GM18526 (cell line): ENCODE data around the gene MAN1A2.

Experiments
- POLR2A ChIP-seq: IDR thresholded peaks from 3 replicates; pipeline ENCODE4 v1.6.1; 2011; ENCODE audit not compliant: insufficient read length; ENCODE audit errors: extremely low read depth

The MAN1A2 gene

GRCh38 chr1:117387060-117387633 lies 19.9 kb downstream of the MAN1A2 start:
- TF ChIP-seq POLR2A = no peak

DNA sequence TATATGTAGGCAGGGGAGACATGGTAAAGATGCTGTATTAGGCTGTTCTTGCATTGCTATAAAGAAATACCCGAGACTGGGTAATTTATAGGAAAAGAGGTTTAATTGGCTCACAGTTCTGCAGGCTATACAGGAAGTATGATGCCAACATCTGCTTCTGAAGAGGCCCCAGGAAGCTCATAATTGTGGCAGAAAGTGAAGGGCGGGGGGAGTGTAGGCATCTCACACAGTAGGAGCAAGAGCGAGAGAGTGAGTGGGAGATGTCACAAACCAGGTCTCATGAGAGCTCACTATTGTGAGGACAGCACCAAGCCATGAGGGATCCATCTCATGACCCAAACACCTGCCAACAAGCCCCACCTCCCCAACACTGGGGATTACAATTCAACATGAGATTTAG lies 21.1 kb downstream of the MAN1A2 start:
- TF ChIP-seq POLR2A = no peak

DNA sequence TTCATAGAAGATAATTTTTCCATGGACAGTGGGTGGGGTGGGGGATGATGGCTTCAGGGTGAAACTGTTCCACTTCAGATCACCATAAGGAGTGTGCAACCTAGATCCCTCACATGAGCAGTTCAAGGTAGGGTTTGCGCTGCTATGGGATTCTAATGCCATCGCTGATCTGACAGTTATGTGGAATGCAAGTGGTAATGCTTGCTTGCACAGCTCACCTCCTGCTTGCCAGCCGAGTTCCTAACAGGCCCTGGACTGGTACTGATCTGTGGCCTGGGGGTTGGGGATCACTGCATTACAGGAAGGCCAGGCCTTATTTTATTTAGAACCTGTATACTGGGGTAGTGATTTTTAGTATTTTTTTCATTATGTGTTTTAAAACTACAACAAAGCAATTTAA lies 22.0 kb downstream of the MAN1A2 start:
- TF ChIP-seq POLR2A = no peak

GRCh38 chr1:117389779-117390178 lies 22.5 kb downstream of the MAN1A2 start:
- TF ChIP-seq POLR2A = no peak

DNA sequence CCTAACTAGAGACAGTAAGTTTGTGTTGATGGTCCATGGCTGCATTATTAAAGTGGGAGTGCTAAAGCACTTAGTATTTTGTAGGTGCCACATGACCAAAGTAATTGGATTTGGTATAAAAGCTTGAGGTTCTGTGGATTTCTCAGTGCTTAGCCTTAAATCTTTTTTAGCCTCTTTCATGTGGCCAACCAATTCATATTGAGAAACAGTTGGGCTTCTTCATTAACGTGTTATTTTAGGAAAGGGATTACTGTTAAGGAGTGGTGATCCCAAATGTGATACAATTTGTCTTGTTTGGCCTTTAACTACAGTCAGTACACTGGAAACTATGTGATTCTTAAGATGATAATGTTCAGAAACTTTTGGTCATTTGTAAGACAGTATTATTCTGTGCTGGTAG lies 25.5 kb downstream of the MAN1A2 start:
- TF ChIP-seq POLR2A = no peak

DNA sequence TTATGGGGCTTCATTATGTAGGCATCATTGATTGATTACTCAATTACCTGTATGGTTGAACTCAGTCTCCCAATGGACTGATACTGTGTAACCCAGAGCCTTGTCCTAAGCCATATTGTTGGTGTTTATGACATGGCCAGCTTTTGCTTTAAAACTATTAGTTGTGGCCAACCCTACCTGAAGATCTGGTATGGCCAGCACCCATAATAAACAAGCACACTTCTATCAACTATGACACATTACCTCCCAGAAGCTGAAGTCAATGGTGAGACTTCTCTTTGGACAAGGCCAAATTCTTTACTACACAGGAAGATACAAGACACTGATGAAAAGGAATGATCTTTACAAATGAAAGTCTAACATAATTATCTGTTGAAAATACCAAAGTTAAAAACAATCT lies 28.8 kb downstream of the MAN1A2 start:
- TF ChIP-seq POLR2A = no peak

DNA sequence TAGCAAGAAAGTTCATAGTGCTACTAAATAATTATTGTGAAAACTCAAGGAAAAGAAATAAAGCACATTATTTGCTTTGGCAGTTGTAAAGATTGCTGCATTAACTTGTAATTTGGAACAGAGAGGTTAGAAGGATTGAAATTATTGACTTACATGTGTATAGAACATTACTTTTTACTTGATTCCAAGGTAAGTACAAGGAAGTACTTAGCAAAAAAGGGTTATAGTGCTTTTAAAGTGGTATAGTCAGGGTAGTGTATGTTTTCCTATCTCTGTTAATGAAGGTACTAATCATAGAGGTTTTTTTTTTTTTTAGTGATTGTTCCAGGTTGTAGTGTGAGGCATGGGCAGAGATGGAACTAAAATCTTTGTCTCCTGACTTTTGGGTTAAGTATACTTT lies 29.4 kb downstream of the MAN1A2 start:
- no peak for TF ChIP-seq POLR2A

DNA sequence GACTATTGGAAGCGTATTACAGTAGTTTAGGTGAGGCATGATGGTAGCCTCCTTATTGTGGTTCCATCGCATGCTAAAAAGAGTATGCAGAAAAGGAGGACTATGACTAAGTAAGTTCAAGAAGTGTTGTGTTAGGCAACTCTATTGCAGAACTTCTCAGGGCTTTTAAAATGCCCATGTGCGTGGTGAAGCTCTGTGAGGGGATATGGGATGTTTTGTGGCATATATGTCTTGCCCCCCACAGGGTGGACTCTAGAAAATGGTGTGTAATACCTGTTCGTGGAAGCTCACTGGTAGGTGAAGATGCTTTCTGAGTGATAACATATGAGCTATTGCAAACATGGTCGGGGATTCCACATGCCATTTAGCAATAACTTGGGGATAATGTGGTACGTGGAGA lies 31.7 kb downstream of the MAN1A2 start:
- no peak for TF ChIP-seq POLR2A

DNA sequence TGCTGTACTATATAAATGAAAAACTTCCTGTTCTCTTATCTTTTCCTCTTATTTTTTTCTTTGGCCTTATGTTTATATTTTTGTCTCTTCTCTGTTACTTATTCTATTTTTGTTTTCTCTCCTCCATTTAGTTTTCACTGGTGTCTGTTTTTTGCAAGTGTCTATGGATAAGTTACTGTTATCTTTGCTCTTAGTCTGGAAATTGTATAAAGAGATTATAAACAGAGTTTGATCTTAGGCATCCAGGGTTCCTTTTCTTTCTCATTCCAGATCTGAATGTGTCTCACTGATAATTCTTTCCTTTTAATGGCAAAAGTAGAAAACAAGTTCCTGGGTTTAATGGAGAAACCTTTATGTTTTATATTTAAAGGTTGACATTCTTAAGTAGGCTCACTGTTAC lies 34.5 kb downstream of the MAN1A2 start:
- TF ChIP-seq POLR2A = no peak

- no peak for TF ChIP-seq POLR2A
These were observed 36.3 kb downstream of the MAN1A2 start for GRCh38 chr1:117403597-117403996.

DNA sequence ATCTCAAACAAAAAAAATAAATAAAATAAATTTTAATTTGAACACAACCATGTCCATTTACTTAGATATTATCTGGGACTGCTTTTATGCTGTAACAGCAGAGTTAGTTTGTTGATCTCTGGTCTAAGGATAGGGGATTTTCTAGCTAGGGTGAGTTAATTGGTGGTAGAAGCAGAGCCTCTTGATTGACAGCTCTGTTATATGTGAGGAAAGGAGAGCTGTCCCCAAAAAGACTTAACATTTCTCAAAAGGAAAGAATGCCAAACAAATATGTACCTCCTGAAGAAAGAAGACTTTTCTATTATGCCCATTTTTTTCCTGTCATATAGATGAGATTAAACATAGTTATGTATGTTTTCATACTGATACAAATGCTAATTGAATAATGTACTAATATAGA lies 37.8 kb downstream of the MAN1A2 start:
- no peak for TF ChIP-seq POLR2A

DNA sequence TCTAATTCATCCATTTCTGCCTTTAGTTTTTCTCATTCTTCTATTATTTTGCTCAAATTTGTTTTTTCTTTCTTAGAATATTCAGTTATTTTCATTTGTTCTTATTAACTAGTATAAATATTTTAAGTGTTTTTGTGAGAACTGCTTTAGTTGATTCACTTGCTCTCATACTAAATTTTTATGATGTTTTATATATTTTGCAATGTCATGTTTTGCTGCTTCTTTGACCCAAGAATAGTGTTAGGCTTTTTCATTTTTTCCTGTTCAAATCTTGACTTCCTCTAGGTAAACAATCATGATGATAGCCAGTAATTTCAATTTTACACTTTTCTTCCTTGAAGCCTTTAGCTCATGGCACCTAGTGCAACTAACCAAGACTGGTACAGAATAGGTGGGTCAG lies 45.2 kb downstream of the MAN1A2 start:
- no peak for TF ChIP-seq POLR2A

- TF ChIP-seq POLR2A = no peak
These were observed 46.2 kb downstream of the MAN1A2 start for GRCh38 chr1:117413412-117413811.

GRCh38 chr1:117414943-117415342 lies 47.7 kb downstream of the MAN1A2 start:
- TF ChIP-seq POLR2A = no peak

DNA sequence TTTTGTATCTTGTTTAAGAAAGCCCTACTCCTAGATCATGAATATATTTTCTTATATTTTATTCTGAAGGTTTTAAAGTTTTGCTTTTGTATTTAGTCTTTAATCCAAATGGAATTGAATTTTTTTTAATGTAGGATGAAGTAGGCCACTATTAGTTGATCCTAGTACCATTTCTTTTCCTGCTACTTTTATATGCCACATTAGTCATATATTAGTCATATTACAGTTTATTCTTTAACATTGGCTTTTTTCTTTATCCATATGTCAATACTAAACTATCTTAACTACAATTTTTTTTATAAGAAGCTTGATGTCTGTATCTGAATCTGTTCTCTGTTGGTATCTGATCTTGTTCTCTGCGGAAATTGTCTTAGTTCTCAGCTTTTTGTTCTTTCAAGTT lies 48.8 kb downstream of the MAN1A2 start:
- TF ChIP-seq POLR2A = no peak

GRCh38 chr1:117416546-117417125 lies 49.4 kb downstream of the MAN1A2 start:
- TF ChIP-seq POLR2A = no peak

GRCh38 chr1:117425050-117425734 lies 57.9 kb downstream of the MAN1A2 start:
- no peak for TF ChIP-seq POLR2A
